HG03575 (cell line): Measurements from ENCODE around the gene APH1A.
"Not testable (repeated sequence)": the region's sequence is repeated elsewhere in the genome, so short reads cannot be mapped to it uniquely, and the experiment has no call there.

Experiments used
- ATAC-seq: cut with Tn5 transposase; IDR thresholded peaks from one replicate; pipeline ENCODE4 v1.9.1; 2021; ENCODE audit not compliant: unreplicated experiment, insufficient number of reproducible peaks, low FRiP score; ENCODE audit errors: extremely low read depth

The APH1A gene

DNA sequence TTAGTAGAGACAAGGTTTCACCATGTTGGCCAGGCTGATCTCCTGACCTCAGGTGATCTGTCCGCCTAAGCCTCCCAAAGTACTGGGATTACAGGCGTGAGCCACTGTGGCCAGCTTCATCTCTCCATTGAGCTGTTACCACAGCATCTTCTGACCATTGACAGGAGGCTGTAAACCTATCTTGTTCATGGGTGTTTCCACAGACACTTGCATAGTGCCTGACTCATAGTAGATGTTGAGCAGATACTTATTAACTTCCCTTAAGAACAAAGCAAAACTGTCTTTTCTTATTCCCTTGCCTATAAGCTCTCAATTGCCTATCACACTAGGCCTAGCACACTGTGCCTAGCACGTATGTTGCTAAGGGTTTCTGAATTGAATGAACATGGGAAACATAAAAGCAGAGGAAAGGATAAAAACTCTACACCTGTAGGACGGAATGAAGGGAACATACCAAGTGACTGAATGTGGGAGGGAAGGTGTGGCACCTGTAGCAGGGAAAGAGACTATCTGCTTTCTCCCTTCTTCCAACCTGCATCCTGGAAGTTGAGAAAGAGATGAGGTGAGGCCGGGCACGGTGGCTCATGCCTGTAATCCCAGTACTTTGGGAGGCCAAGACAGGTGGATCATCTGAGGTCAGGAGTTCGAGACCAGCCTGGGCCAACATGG, 2.6 kb upstream of the APH1A start:
- no peak for ATAC-seq

DNA sequence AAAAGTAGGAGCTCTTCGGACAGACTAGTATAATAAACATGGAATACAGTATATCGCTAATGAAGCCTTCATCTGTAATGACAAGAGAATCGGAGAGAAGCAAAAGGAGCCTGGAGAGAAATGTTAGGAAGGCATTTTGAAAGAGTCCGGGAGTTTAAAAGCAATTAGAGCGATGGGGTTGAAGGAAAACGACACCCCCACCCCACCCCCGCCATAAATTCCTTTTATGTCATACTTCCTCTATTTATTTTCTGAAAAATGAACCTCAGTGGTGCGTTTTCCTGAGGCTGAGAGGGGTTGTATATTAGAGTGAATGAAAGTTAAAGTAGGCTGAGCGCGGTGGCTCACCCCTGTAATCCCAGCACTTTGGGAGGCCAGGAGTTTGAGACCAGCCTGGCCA, 635 bp upstream of the APH1A start:
- ATAC-seq, result no peak

DNA sequence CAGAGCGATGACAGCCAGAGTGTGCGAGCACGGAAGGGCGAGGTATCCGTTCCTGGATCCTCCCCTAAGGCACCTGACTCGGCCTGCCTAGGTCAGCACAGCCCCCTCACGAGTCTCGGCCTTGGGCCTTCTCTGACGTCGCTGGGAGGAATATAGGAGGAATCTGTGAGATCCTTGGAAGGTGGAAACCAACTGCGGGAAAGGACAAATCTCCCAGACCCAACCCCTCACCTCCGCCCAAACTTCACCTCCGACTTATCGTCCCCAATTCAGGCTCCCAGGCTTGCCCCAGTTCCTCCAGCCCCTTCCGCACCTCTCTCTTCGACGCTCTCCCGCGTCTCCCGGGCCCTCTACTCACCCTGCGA, 494 bp downstream of the APH1A start:
- ATAC-seq, result no peak

DNA sequence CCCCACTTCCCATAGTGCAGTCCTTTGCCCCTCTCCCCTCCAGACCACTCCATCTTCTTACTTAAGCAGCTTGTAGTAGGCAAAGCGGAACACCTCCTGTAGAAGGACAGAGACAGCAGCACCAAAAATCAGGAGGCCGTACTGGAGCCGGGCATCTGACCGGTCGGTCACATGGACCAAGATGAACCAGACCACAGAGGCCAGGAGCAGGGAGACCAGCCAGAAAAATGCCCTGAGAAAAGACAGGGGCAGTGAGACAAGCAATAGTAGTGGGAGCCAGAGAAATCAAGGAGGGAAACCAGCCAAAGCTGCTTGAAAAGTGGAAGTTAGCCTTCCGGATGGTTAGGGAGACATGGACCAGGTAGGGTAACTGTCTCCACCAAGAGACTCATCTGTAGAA, 920 bp downstream of the APH1A start:
- no peak for ATAC-seq

DNA sequence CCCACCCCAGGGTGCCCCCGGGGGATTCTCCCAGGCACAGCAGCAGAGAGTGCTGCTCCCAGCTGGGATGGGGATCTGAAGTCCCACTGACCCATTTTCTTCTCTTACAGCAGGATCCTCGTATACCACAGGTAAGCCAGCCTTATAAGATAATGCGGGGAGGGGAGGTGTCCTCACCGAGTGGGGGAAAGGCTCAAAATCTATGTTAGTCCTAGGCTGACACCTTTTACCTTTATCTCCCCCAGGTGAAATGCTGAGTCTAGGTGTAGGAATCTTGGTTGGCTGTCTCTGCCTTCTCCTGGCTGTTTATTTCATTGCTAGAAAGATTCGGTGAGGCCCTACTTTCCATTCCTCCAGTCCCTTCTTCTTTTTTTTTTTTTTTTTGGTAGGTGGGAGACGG, 5.3 kb downstream of the APH1A start:
- ATAC-seq, result no peak

DNA sequence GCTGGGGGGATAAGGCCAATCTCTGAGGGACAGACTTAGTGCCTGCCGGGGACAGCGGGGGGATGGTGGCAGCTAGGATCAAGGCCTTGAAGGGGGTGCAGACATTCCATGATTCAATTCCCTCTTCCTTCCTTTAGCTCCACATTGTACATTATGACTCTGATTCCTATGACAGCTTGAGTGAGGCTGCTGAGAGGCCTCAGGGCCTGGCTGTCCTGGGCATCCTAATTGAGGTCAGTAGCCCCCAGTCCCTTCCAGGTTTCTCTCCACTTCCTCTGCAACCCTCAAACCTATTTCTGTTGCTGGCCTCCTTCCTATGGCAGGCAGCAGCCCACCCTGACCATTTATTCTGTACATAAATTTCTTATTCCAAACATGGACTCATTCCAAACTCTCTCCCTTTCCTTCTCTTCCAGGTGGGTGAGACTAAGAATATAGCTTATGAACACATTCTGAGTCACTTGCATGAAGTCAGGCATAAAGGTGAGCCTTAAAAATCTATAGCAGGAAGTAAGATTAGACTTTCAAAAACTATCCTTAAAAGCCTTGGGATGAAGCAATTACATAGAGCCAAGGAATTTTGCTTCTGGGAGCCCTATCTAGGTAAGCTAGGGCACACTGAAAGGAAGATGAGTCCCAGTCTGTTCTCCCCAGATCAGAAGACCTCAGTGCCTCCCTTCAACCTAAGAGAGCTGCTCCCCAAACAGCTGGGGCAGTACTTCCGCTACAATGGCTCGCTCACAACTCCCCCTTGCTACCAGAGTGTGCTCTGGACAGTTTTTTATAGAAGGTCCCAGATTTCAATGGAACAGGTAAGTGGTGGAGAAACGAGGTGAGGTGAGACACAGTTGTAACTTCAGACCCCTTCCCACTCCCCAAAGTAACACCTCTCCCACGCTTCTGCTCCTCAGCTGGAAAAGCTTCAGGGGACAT, 6.2 kb downstream of the APH1A start:
- ATAC-seq, result no peak

DNA sequence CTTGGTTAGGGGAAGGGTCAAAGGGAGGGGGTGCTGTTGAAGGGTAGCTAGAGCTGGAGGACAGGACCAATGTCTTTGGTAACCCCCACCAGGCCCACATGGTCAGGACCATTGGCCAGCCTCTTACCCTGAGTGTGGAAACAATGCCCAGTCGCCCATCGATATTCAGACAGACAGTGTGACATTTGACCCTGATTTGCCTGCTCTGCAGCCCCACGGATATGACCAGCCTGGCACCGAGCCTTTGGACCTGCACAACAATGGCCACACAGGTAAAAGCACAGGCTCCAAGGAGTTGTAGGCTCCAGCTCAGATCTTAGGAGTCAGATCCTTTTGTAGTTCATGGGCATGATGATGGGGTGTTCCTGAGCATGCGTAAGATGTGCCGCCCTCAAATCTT, 7.4 kb downstream of the APH1A start:
- no peak for ATAC-seq

DNA sequence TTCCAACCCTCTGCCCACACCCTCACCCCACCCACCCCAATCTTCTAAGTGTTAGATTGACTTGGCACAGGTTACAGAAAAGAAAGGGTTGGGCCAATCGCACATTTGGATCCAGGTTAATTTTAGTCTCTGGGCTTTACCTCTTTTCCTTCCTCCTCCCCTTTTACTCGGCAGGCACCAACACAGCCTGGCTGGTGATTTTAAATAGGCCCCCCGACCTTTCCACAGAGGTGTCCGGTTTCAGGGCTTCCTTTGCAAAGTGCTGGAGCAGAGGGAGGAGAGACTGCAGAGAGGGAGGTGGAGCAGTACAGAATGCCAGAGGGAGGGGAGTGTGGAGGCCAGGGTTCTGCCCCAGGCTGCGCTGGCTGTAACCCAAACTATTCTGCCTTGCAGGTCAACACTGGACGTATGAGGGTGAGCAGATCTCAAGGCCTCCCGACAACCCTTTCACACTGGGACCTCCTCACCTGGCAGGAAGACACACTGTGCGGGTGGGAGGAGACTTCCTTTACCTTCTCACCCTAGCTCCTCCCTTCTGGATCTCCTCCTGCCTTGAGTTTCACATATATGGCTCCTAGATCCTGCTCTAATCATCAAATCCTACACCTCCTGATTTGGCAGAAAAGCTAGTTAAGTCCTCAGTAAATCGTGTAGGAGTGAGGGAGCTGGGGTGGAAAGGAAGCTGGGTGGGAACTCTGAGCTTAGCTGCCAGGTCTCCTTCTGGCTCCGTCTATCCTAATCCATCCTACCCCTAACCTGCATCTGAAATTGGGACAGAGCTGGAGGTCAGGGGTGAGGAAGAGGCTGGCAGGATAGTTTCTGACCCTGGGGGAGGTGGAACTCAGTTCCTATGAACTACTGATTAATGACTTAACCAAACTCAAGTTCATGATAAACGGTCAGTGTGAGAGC, 8.8 kb downstream of the APH1A start:
- no peak for ATAC-seq

DNA sequence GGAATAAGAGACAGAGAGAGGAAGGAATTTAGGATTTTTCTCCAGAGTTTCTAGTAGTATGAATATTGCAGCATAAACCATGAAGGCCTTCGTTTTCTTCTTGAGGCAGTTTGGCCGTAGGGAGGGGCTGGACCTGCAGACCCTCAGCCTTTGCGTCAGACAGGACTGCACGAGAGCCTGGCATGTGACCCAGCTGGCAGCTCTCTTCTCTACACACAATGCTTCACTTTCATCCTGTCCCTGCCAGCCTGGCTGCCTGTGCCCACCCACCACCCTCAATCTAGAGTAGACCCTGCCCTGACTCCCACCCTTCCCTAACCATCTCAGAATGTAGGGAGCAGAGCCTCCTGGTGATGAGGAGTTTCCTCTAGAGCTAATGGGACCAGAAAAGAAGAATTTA, 9.6 kb downstream of the APH1A start:
- no peak for ATAC-seq

DNA sequence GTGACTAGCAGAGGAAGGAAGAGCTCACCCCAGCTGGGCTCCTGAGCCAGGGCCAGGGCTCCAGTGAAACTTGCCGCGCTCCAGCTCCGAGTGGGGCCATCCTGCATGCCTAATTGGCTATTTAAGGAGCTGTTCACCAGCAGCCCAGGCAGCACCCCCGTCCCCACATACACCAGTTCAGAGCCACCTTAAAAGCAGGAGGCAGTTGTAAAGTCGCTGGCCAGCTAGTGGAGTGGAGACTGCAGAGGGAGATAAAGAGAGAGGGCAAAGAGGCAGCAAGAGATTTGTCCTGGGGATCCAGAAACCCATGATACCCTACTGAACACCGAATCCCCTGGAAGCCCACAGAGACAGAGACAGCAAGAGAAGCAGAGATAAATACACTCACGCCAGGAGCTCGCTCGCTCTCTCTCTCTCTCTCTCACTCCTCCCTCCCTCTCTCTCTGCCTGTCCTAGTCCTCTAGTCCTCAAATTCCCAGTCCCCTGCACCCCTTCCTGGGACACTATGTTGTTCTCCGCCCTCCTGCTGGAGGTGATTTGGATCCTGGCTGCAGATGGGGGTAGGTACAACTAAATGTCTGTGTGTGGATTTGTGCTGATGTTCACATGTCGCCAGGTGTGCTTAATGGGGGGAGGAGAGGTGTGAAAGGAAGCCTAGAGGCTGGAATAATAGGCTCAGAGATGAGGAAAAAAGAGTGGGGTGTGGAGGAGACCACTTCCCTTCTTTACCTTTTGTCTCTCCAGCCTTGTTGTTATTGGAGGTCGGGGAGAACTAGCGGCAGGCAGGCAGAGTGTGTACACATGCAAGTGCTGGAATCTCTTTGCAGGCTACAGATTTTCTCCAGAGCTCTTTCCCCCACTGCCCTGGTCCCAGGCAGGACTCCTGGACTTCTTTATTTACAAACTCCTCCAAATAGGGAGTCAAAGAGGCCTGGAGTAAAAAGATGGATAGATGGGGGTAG, 10.9 kb downstream of the APH1A start, which contains the start of gene CA14:
Gene CA14, plus strand, starts transcription at position 151 of the 962 bp plus-strand sequence. Its CDS starts 355 bp downstream, at position 506.
- ATAC-seq, result no peak

DNA sequence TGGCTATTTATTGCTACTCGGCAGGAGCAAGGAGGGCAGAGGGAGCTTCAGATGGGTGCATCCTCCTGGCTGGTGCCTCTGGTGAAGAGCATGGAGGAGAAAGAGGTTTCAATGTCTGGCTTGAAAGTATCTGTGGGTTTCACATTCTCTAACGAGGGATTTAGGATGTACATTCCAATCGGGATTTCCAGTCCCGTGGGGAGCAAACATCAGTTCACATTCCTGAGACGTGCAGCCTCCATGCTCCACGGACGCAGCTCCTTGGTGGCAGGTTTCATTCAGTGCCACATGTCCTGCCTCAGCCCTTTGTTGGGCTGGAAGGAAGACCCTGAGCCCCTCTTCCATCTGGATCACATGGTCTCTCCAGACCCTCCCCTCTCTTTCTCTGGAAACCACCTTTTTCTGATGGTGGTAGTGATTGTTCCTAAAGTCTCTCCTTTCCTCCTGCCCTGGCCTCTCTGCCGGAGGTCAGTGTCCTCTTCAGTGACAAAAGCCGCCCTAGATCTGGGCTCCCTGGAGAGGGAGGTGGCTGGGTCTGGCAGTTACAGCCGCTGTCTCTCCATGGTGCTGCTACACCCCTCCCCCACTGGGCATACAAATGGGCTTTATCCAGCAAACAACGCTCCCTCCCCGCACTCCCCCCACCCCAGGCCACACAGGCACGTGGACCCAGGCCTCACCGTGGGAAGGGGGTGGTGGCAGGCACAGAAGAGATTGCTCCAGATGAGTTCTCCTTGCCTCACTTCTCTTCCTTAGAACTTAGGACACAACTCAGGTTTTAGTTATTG, 12.1 kb downstream of the APH1A start:
- ATAC-seq, result no peak

DNA sequence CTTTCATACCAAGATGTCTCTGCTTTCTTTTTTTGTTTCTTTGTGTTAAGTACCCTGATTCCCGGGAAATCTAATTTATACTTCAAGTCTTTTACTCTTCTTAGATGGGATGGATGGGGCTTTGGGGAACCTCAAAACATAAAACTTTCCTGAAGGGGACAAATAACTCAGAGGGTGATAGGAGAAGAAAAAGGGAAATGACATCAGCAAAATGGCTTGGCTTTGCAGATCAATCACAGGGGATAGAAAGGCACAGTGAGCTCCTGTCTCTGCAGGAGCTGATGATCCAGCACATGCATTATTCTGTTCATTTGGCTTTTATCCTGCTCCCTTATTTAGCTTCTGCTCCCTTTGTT, 12.6 kb downstream of the APH1A start:
- no peak for ATAC-seq

DNA sequence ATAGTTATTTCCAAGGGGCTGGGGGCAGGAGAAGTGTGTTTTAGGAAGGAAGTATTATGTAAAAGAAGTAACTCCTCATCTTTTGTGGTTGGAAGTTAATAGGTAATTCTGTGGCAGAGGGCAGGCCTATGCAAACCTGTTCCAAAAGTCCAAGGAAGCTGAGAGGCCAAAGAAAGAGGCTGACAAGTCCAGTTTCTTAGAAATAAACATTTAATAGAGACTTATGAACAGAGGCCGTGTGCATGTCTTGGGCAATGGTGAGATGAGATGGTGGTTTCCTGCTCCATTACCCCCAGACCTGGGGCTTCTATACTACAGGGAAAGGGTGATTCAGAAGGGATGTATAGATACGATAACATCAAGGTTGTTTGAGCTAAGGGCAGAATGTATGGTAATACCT, 18.9 kb downstream of the APH1A start:
- ATAC-seq, result no peak

DNA sequence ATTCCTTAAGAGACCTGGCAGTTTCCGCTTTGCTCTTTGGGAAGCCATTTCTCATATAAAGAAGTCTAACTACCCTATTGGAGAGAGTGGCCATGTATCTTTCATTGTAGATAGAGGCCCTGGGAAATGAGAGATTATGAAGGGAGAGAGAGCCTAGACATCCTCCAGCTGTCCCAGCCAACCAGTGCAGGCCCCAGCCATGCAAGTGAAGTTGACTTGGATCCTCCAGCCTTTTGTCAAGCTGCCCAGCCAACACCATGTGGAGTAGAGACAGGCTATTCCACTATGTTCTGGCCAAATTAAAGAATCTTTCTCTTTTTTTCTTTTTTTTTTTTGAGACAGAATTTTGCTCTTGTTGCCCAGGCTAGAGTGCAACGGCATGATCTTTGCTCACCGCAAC, 25.8 kb downstream of the APH1A start:
- ATAC-seq, result no peak

DNA sequence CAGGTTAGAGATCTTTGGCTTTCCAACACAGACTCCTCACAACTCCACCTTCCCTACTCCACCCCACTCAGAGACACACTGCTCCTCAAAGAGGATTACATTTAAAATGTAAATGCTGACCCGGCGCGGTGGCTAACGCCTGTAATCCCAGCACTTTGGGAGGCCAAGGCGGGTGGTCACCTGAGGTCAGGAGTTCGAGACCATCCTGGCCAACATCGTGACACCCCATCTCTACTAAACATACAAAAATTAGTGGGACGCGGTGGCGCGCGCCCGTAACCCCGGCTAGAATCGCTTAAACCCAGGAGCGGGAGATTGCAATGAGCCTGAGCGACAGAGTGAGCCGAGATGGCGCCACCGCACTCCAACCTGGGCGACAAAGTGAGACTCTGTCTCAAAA, 31.1 kb downstream of the APH1A start:
- ATAC-seq, result no peak

DNA sequence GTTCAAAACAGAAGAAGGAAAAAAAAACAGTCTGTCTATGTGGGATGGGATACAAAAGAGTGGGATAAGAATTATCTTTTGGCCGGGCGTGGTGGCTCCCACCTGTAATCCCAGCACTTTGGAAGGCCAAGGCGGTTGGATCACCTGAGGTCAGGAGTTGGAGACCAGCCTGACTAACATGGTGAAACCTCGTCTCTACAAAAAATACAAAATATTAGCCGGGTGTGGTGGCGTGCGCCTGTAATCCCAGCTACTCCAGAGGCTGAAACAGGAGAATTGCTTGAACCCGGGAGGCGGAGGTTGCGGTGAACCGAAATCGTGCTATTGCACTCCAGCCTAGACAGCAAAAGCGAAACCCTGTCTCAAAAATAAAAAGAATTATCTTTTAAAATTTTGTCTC, 31.6 kb downstream of the APH1A start:
- not testable (repeated sequence) for ATAC-seq

DNA sequence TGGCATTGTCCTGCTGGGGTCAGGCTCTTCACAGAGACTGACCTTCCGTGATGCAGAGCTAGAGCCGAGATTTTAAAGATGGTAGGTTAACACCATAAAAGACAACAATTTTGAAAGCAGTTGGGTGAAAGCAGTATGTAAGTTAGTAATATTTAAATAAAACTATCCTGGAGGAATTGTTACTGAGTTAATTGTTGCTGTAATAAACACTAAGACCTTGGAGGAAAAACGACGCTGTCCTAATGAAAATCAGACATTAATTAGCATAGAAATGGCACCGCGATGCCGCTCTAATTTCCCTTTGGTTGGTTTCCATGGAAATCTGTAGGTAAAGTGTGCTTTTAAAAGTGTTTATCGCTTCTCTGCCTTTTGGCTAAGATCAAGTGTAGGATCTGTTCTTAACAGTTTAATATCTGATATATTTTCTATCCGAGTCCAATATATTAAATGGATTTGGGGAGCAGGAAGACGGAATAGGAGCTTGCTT, 32.2 kb downstream of the APH1A start:
- ATAC-seq, result no peak
